SU-DHL-6 (cell line): ENCODE measurements around the gene USP11.

Experiments used
- H2AFZ ChIP-seq: fragments of 200-600 bp; sonication (generic); 2 replicates; pipeline ENCODE4 v1.6.1; 2014; ENCODE audit warnings: low read depth, mild to moderate bottlenecking, moderate library complexity, mixed read lengths, antibody characterized with exemption, low read length; ENCODE audit not compliant: severe bottlenecking
- H3F3A ChIP-seq: fragments of 200-600 bp; shearing (Covaris generic); 2 replicates; pipeline ENCODE4 v1.6.0; 2016; ENCODE audit warnings: antibody characterized with exemption, mild to moderate bottlenecking; ENCODE audit not compliant: insufficient read depth
- H3K27ac ChIP-seq: fragments of 200-600 bp; sonication (generic); 2 replicates; pipeline ENCODE4 v1.5.1; 2016; ENCODE audit warnings: low read depth, mild to moderate bottlenecking, low read length, moderate library complexity, mixed read lengths
- H3K27me3 ChIP-seq: fragments of 200-600 bp; sonication (generic), shearing (Covaris generic); 2 replicates; pipeline ENCODE4 v1.6.0; 2014; ENCODE audit warnings: mild to moderate bottlenecking, low read length
- H3K36me3 ChIP-seq: fragments of 200-600 bp; sonication (generic); 2 replicates; pipeline ENCODE4 v1.6.1; 2014; ENCODE audit warnings: mild to moderate bottlenecking, low read length, mixed read lengths
- H3K4me2 ChIP-seq: fragments of 300-600, 200-600 bp; shearing (Covaris generic), sonication (generic); 2 replicates; pipeline ENCODE4 v1.6.0; 2014; ENCODE audit warnings: low read length, low read depth, mild to moderate bottlenecking; ENCODE audit not compliant: poor library complexity, severe bottlenecking
- H3K4me3 ChIP-seq: fragments of 200-600 bp; sonication (generic); 2 replicates; pipeline ENCODE4 v1.5.1; 2014; ENCODE audit warnings: antibody characterized with exemption, low read length, mild to moderate bottlenecking, mixed read lengths; ENCODE audit not compliant: insufficient read depth, poor library complexity, severe bottlenecking
- H3K79me2 ChIP-seq: fragments of 200-600 bp; sonication (generic); 2 replicates; pipeline ENCODE4 v1.6.1; 2014; ENCODE audit warnings: mild to moderate bottlenecking, low read length, moderate library complexity; ENCODE audit not compliant: insufficient read depth
- H3K9ac ChIP-seq: fragments of 200-600 bp; sonication (generic); 2 replicates; pipeline ENCODE4 v1.7.0; 2014; ENCODE audit warnings: mild to moderate bottlenecking, low read length
- H3K9me2 ChIP-seq: fragments of 200-600 bp; sonication (generic); replicated peaks from 2 replicates; pipeline ENCODE4 v1.6.1; 2014; ENCODE audit warnings: low read length; ENCODE audit not compliant: insufficient read depth
- H3K9me3 ChIP-seq: fragments of 200-600 bp; sonication (generic); 2 replicates; pipeline ENCODE4 v1.6.1; 2014; ENCODE audit warnings: low read length, mixed read lengths; ENCODE audit not compliant: insufficient read depth
- H4K20me1 ChIP-seq: fragments of 200-600 bp; sonication (generic); 2 replicates; pipeline ENCODE4 v1.6.1; 2014; ENCODE audit warnings: low read depth, mild to moderate bottlenecking, antibody characterized with exemption, low read length, moderate library complexity, mixed read lengths
- CTCF ChIP-seq: fragments of 200-600 bp; sonication (generic); IDR thresholded peaks from one replicate; pipeline ENCODE4 v1.5.1; 2017; ENCODE audit warnings: antibody characterized with exemption, mild to moderate bottlenecking, low read length, moderate library complexity; ENCODE audit not compliant: insufficient read depth, poor library complexity, severe bottlenecking
- EZH2phosphoT487 ChIP-seq: fragments of 200-600 bp; sonication (generic), shearing (Covaris generic); conservative IDR thresholded peaks from 2 replicates; pipeline ENCODE4 v1.6.1; 2018; ENCODE audit warnings: mild to moderate bottlenecking, antibody characterized with exemption, low read length, moderate library complexity, mixed read lengths

USP11 gene

GRCh38 chrX:47231167-47231566, 1.6 kb upstream of the USP11 start:
- Histone ChIP-seq H3K27me3 (no peaks in the 10 kb centered on the region), H3K36me3 (no peaks in the 10 kb centered on the region), H4K20me1 (no peaks in the 10 kb centered on the region), H3K4me3 (no peak overlapping the region), H2AFZ (no peak overlapping the region), H3K79me2 (peaks cover 24% of the 10 kb centered on the region), H3F3A (peaks cover 19% of the 10 kb centered on the region), H3K9me3 (no peaks in the 10 kb centered on the region), H3K27ac (no peak overlapping the region; the same call in 1 of the 2 replicates), H3K4me2 (no peak overlapping the region), H3K9me2 (no peaks in the 10 kb centered on the region), H3K9ac (no peak overlapping the region)
- TF ChIP-seq EZH2phosphoT487 (no peak), CTCF (no peak)

GRCh38 chrX:47232197-47232802, 509 bp upstream of the USP11 start:
- H3F3A ChIP-seq: peaks cover 19% of the 10 kb centered on the region
- peaks cover 35% of the 10 kb centered on the region for H3K79me2 ChIP-seq
- no peaks in the 10 kb centered on the region for H3K9me3 ChIP-seq
- no peak overlapping the region for H2AFZ ChIP-seq
- peak overlapping the region; percentile 84 for H3K4me3 ChIP-seq
- H4K20me1 ChIP-seq: no peaks in the 10 kb centered on the region
- H3K27ac ChIP-seq: peak overlapping the region; percentile 88
- H3K9me2 ChIP-seq: no peaks in the 10 kb centered on the region
- H3K36me3 ChIP-seq: no peaks in the 10 kb centered on the region
- no peaks in the 10 kb centered on the region for H3K27me3 ChIP-seq
- TF ChIP-seq CTCF (no peak), EZH2phosphoT487 (no peak)
- peak overlapping the region; percentile 73 for H3K9ac ChIP-seq
- H3K4me2 ChIP-seq: peak overlapping the region; percentile 59

GRCh38 chrX:47233333-47234113, 714 bp downstream of the USP11 start:
- Histone ChIP-seq H3F3A (peaks cover 14% of the 10 kb centered on the region), H3K27me3 (no peaks in the 10 kb centered on the region), H3K9ac (peak overlapping the region; percentile 73), H3K27ac (peak overlapping the region; percentile 88), H3K36me3 (no peaks in the 10 kb centered on the region), H3K9me3 (no peaks in the 10 kb centered on the region), H2AFZ (no peak overlapping the region), H3K9me2 (no peaks in the 10 kb centered on the region), H3K79me2 (peaks cover 42% of the 10 kb centered on the region), H4K20me1 (no peaks in the 10 kb centered on the region), H3K4me3 (peak overlapping the region; percentile 84), H3K4me2 (peak overlapping the region; percentile 97)
- TF ChIP-seq CTCF: no peak
